Right atrium auricular region (tissue), 2 donors: Measurements from ENCODE around the gene DENND4A. TPM values are rescaled to one million over a fixed set of nuclear protein-coding genes. Genes with fewer than 3 reads are reported as not detected.
A peak's percentile ranks its signal among the peaks of the same experiment; 100 is the strongest.
"Not testable (repeated sequence)": the region's sequence is repeated elsewhere in the genome, so short reads cannot be mapped to it uniquely, and the experiment has no call there.

Experiments
- DNase-seq: peaks from one replicate; pipeline ENCODE4 v3.0.0-alpha.2; 2019; ENCODE audit warnings: low spot score
- H3K27ac ChIP-seq, 2 donors: fragments of 200-600 bp; sonication (generic); 1 replicate in 1 of 2; 2 replicates in 1 of 2; pipeline ENCODE4 v1.5.1; 2016 to 2019
- H3K27me3 ChIP-seq, 2 donors: fragments of 200-600 bp; sonication (generic); one replicate each; pipeline versions ENCODE4 v1.5.1 to v1.6.0; 2017 to 2019
- H3K36me3 ChIP-seq: fragments of 200-600 bp; sonication (generic); one replicate; pipeline ENCODE4 v1.5.1; 2016
- H3K4me1 ChIP-seq, 2 donors: fragments of 200-600 bp; sonication (generic); one replicate each; pipeline versions ENCODE4 v1.5.1 to v1.6.0; 2017 to 2019
- H3K4me3 ChIP-seq, 2 donors: fragments of 200-600 bp; sonication (generic); 1 replicate in 1 of 2; 2 replicates in 1 of 2; pipeline ENCODE4 v1.5.1; 2017 to 2019; ENCODE audit warnings: mild to moderate bottlenecking in 1 of 2, moderate library complexity in 1 of 2
- H3K9me3 ChIP-seq, 2 donors: fragments of 200-600 bp; sonication (generic); one replicate each; pipeline ENCODE4 v1.5.1; 2019
- CTCF ChIP-seq, 2 donors: fragments of 200-600 bp; sonication (generic); IDR thresholded peaks; one replicate each; pipeline ENCODE4 v1.5.1; 2019; ENCODE audit warnings: antibody characterized with exemption in 2 of 2
- total RNA-seq, 2 donors: library from RNA; depleted of rRNA; stranded (reverse); fragments of >200 nt; gene quantifications; one replicate each; pipeline ENCODE4 v1.1.0, GENCODE V29; 2016

Gene DENND4A
- total RNA-seq, 2 donors from 2014 or later: 15.2 to 19.4 TPM

GRCh38 chr15:65787260-65787659 is 4.8 kb downstream of the DENND4A start:
- no peak for DNase-seq
- H3K4me1 ChIP-seq: peaks cover 0 to 5% of the 10 kb centered on the region in 2 donors
- H3K27me3 ChIP-seq: no peaks in the 10 kb centered on the region
- no peaks in the 10 kb centered on the region for H3K9me3 ChIP-seq
- peak overlapping the region in 1 of 2 donors; percentile 16 for H3K27ac ChIP-seq
- H3K36me3 ChIP-seq: no peaks in the 10 kb centered on the region
- no peak for TF ChIP-seq CTCF (IDR thresholded peaks at IDR 0.05)
- H3K4me3 ChIP-seq: no peak overlapping the region

GRCh38 chr15:65785151-65785550 is 6.9 kb downstream of the DENND4A start:
- no peaks in the 10 kb centered on the region for H3K9me3 ChIP-seq
- H3K4me1 ChIP-seq: peaks cover 0 to 5% of the 10 kb centered on the region in 2 donors
- no peaks in the 10 kb centered on the region for H3K36me3 ChIP-seq
- H3K4me3 ChIP-seq: no peak overlapping the region
- no peak for TF ChIP-seq CTCF (IDR thresholded peaks at IDR 0.05)
- DNase-seq: no peak
- H3K27me3 ChIP-seq: no peaks in the 10 kb centered on the region
- no peak overlapping the region for H3K27ac ChIP-seq

GRCh38 chr15:65783872-65784271 is 8.2 kb downstream of the DENND4A start:
- TF ChIP-seq CTCF (IDR thresholded peaks at IDR 0.05): no peak

DNA sequence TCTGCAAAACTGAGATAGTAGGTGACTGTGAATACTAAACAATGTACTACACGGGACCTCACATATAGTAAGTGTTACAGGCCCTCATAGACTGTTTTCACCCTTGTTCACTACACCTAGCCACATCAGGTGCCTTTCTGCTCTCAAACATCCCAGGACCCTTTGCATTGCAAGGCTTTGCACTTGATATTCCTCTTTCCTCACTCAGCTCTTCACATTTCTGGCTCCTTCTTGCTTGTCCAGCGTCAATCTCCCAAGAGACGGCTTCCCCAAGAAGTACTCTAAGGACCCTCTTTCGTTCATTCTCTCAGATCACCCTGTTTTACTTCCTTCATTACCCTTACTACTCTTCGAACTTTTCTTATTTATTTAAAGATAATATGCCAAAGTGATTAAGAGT is 10.0 kb downstream of the DENND4A start:
- H3K36me3 ChIP-seq: no peaks in the 10 kb centered on the region
- H3K4me1 ChIP-seq: no peaks in the 10 kb centered on the region
- no peaks in the 10 kb centered on the region for H3K27me3 ChIP-seq
- no peak overlapping the region for H3K4me3 ChIP-seq
- TF ChIP-seq CTCF (IDR thresholded peaks at IDR 0.05): no peak
- DNase-seq: no peak
- H3K9me3 ChIP-seq: no peaks in the 10 kb centered on the region
- H3K27ac ChIP-seq: no peak overlapping the region

More at GRCh38 chr15:65783872-65784271, 8.2 kb downstream of the DENND4A start:
- no peaks in the 10 kb centered on the region for H3K9me3 ChIP-seq
- no peaks in the 10 kb centered on the region for H3K27me3 ChIP-seq
- H3K4me3 ChIP-seq: no peak overlapping the region
- H3K4me1 ChIP-seq: peaks cover 0 to 5% of the 10 kb centered on the region in 2 donors
- H3K27ac ChIP-seq: no peak overlapping the region
- DNase-seq: no peak
- H3K36me3 ChIP-seq: no peaks in the 10 kb centered on the region

DNA sequence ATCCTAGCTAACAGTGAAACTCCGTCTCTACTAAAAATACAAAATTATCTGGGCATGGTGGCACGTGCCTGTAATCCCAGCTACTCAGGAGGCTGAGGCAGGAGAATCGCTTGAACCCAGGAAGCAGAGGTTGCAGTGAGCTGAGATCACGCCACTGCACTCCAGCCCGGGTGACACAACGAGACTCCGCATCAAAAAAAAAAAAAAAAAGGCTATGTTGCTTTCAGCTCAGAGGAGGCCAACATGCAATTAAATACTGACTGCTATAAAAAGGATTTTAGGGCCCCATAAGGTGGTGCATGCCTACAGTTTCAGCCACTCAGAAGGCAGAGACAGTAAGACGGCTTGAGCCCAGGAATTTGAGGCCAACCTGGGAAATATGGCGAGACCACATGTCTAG is 13.4 kb downstream of the DENND4A start:
- not testable (repeated sequence) for H3K36me3 ChIP-seq, H3K27me3 ChIP-seq, H3K4me1 ChIP-seq, H3K4me3 ChIP-seq, H3K27ac ChIP-seq, DNase-seq, H3K9me3 ChIP-seq

DNA sequence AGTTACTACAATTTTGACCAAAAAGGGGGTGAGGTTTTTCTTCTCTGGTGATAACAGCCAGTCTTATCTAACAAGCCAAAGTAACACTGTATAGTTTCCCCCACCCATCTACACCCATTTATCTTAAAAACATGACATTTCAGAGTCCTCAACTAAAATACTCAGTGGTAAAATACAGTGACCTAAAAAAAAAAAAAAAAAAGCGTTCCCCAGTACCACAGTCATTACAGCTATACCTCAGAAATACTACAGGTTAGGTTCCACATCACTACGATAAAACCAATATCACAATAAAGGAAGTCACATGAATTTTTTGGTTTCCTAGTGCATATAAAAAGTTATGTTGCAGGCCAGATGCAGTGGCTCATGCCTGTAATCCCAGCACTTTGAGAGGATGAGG is 13.8 kb downstream of the DENND4A start:
- Histone ChIP-seq H3K27me3 (no peaks in the 10 kb centered on the region), H3K4me3 (no peak overlapping the region), H3K36me3 (no peaks in the 10 kb centered on the region), H3K27ac (no peak overlapping the region), H3K4me1 (no peaks in the 10 kb centered on the region), H3K9me3 (no peaks in the 10 kb centered on the region)
- TF ChIP-seq CTCF (IDR thresholded peaks at IDR 0.05): no peak
- DNase-seq: no peak
